DOHH2 (cell line): ENCODE measurements around the gene PTPRK.

Experiments used
- H3F3A ChIP-seq: fragments of 200-600 bp; sonication (generic), shearing (Covaris generic); 2 replicates; pipeline ENCODE4 v1.6.0; 2016; ENCODE audit warnings: antibody characterized with exemption, mild to moderate bottlenecking; ENCODE audit not compliant: control insufficient read depth, insufficient read depth
- H3K27ac ChIP-seq: fragments of 200-600 bp; sonication (generic); 2 replicates; pipeline ENCODE4 v1.5.1; 2014; ENCODE audit warnings: low read depth, mild to moderate bottlenecking, low read length, moderate library complexity
- H3K27me3 ChIP-seq: fragments of 200-600 bp; sonication (generic); 2 replicates; pipeline ENCODE4 v1.6.1; 2014; ENCODE audit warnings: mild to moderate bottlenecking, low read length, mixed read lengths; ENCODE audit not compliant: control insufficient read depth
- H3K36me3 ChIP-seq: fragments of 200-600 bp; sonication (generic); 2 replicates; pipeline ENCODE4 v1.6.1; 2014; ENCODE audit warnings: mild to moderate bottlenecking, low read length, moderate library complexity, mixed read lengths; ENCODE audit not compliant: control insufficient read depth
- H3K4me1 ChIP-seq: fragments of 200-600 bp; sonication (generic); 2 replicates; pipeline ENCODE4 v1.6.1; 2014; ENCODE audit warnings: mild to moderate bottlenecking, low read length, mixed read lengths; ENCODE audit not compliant: control insufficient read depth
- H3K4me2 ChIP-seq: fragments of 200-600 bp; sonication (generic); 2 replicates; pipeline ENCODE4 v1.6.0; 2014; ENCODE audit warnings: mild to moderate bottlenecking, low read length, moderate library complexity
- H3K4me3 ChIP-seq: fragments of 200-600 bp; sonication (generic); 2 replicates; pipeline ENCODE4 v1.5.1; 2014; ENCODE audit warnings: mild to moderate bottlenecking, low read length, mixed read lengths
- H3K79me2 ChIP-seq: fragments of 200-600 bp; sonication (generic); 2 replicates; pipeline ENCODE4 v1.6.1; 2014; ENCODE audit warnings: mild to moderate bottlenecking, low read length, mixed read lengths; ENCODE audit not compliant: control insufficient read depth
- H3K9me2 ChIP-seq: fragments of 200-600 bp; sonication (generic); replicated peaks from 2 replicates; pipeline ENCODE4 v1.6.1; 2014; ENCODE audit warnings: mild to moderate bottlenecking, low read length, mixed read lengths; ENCODE audit not compliant: control insufficient read depth
- H3K9me3 ChIP-seq: fragments of 200-600 bp; sonication (generic); 2 replicates; pipeline ENCODE4 v1.6.1; 2014; ENCODE audit warnings: antibody characterized with exemption, low read length, mixed read lengths; ENCODE audit not compliant: control insufficient read depth, insufficient read depth
- H4K20me1 ChIP-seq: fragments of 200-600 bp; sonication (generic); 2 replicates; pipeline ENCODE4 v1.6.0; 2014; ENCODE audit warnings: low read depth, mild to moderate bottlenecking, antibody characterized with exemption, low read length, moderate library complexity; ENCODE audit not compliant: control insufficient read depth, insufficient read depth
- EZH2phosphoT487 ChIP-seq: fragments of 200-600 bp; sonication (generic); IDR thresholded peaks from 2 replicates; pipeline ENCODE4 v1.6.1; 2017; ENCODE audit warnings: borderline replicate concordance, mild to moderate bottlenecking, antibody characterized with exemption, low read length, moderate library complexity, mixed read lengths
- TF ChIP-seq, protein P1 (sequence below): fragments of 200-600 bp; sonication (generic); IDR thresholded peaks from one replicate; pipeline ENCODE4 v1.5.1; 2014; ENCODE audit warnings: antibody characterized with exemption, mild to moderate bottlenecking, low read depth, low read length; ENCODE audit not compliant: poor library complexity, severe bottlenecking

Gene PTPRK

DNA sequence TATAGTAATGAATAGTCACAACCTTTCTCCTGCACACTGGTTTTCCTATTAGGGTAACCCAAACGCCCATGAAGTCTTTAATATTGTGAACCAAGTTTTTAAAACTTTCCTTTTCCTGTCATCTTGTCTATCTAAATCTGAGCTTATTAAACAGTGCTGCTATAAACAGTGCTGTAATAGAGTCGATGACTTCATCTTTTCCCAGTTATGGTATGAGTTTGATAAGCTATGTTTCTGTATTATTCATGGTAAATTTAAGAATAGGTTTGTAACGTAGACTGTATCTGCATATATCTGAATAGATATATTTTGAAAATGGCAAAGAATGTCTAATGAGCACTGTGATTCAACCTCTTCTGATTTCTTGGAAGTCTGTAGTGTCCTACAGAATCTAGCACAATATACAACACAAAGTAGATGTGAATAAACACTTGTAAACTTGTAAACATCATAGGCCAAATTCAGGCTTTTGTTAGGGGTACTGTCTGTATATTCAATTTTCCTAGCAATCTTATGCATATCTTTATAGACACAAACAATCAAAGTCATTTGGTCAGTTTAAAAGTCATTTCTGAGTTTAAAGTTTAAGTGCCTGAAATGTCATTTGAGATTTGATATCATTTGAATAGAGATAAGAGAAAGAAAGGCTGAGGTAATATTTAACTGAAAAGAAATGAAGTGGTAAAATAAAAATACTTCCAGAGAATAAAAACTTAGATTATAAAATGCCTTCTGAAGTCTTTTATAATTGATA, 155.5 kb downstream of the PTPRK start:
- no peaks in the 10 kb centered on the region for H3K79me2 ChIP-seq
- H3K9me3 ChIP-seq: no peaks in the 10 kb centered on the region
- H3K4me2 ChIP-seq: no peak overlapping the region
- TF ChIP-seq EZH2phosphoT487: no peak
- TF ChIP-seq, protein P1, sequence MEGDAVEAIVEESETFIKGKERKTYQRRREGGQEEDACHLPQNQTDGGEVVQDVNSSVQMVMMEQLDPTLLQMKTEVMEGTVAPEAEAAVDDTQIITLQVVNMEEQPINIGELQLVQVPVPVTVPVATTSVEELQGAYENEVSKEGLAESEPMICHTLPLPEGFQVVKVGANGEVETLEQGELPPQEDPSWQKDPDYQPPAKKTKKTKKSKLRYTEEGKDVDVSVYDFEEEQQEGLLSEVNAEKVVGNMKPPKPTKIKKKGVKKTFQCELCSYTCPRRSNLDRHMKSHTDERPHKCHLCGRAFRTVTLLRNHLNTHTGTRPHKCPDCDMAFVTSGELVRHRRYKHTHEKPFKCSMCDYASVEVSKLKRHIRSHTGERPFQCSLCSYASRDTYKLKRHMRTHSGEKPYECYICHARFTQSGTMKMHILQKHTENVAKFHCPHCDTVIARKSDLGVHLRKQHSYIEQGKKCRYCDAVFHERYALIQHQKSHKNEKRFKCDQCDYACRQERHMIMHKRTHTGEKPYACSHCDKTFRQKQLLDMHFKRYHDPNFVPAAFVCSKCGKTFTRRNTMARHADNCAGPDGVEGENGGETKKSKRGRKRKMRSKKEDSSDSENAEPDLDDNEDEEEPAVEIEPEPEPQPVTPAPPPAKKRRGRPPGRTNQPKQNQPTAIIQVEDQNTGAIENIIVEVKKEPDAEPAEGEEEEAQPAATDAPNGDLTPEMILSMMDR: no peak
- no peak overlapping the region for H3K4me3 ChIP-seq
- no peaks in the 10 kb centered on the region for H3K36me3 ChIP-seq
- H3K27ac ChIP-seq: no peak overlapping the region
- no peaks in the 10 kb centered on the region for H4K20me1 ChIP-seq
- no peaks in the 10 kb centered on the region for H3K27me3 ChIP-seq
- H3K4me1 ChIP-seq: no peaks in the 10 kb centered on the region
- no peaks in the 10 kb centered on the region for H3K9me2 ChIP-seq
- no peaks in the 10 kb centered on the region for H3F3A ChIP-seq

DNA sequence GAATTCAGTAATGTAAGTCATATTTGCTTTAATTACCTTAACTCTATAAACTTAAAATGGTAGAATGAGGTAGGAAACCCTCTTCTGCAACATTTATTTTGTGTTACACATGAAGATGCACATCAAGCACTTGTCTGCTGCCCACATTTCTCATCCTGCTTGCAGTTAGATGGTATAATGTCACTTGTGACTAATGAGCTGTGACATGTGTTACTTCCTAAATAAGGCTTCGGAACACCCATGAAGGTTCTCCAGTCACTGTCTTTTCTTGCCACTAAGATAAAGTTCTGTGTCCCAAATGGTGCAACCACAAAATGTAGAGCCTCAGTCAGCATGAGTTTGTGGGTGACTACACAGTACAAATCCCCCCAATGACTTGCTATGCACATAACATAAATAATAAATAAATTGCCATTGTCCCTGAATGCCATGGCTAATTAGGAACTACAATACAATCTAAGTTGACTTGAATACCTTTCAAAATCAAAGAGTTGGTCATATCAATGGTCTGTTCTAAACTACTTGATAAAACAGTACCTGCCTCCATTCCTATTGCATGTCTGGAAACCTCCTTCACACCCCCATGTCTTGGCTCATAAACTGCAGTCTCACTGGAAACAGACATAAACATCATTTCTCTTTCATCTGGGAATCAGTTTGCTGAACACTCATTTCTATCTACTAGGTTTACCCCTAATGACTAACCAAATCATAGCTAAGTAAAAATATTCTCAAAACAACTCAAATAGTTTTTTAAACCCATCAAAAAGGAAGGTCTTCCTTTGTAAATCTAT, 157.2 kb downstream of the PTPRK start:
- Histone ChIP-seq H3K79me2 (no peaks in the 10 kb centered on the region), H3K4me1 (no peaks in the 10 kb centered on the region), H3K9me2 (no peaks in the 10 kb centered on the region), H4K20me1 (no peaks in the 10 kb centered on the region), H3F3A (no peaks in the 10 kb centered on the region), H3K4me2 (no peak overlapping the region), H3K9me3 (no peaks in the 10 kb centered on the region), H3K36me3 (no peaks in the 10 kb centered on the region), H3K27ac (no peak overlapping the region), H3K4me3 (no peak overlapping the region), H3K27me3 (no peaks in the 10 kb centered on the region)
- TF ChIP-seq, protein P1: no peak
- TF ChIP-seq EZH2phosphoT487: no peak

DNA sequence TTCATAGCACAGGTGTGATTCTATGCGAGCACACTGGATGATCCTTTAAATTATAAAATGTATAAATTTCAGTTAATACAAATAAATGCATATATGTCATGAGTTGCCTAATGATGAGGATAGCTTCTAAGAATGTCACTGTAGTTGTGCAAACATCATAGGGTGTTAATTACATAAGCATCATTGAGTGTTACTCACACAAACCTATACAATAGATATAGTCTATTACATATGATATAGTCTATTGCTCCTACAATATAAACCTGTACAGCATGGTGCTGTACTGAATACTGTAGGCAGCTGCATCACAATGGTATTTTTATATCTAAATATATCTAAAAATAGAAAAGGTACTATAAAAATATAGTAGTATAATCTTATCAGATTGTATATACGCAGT, 159.0 kb downstream of the PTPRK start:
- Histone ChIP-seq H3K4me3 (no peak overlapping the region), H3K79me2 (no peaks in the 10 kb centered on the region), H4K20me1 (no peaks in the 10 kb centered on the region), H3K9me3 (no peaks in the 10 kb centered on the region), H3K36me3 (no peaks in the 10 kb centered on the region), H3F3A (no peaks in the 10 kb centered on the region), H3K4me2 (no peak overlapping the region), H3K27ac (no peak overlapping the region), H3K9me2 (no peaks in the 10 kb centered on the region), H3K4me1 (no peaks in the 10 kb centered on the region), H3K27me3 (no peaks in the 10 kb centered on the region)
- no peak for TF ChIP-seq EZH2phosphoT487
- TF ChIP-seq, protein P1: no peak
